NOMO-1 treated with DMSO at 0.1 percent for 48 hours (cell line): Measurements from ENCODE around the gene EIF5A2.

Source experiments
- DNase-seq: peaks from one replicate; lab custom pipeline; 2025; ENCODE audit not compliant: unreplicated experiment; lab: John Stamatoyannopoulos, UW

The EIF5A2 gene

DNA sequence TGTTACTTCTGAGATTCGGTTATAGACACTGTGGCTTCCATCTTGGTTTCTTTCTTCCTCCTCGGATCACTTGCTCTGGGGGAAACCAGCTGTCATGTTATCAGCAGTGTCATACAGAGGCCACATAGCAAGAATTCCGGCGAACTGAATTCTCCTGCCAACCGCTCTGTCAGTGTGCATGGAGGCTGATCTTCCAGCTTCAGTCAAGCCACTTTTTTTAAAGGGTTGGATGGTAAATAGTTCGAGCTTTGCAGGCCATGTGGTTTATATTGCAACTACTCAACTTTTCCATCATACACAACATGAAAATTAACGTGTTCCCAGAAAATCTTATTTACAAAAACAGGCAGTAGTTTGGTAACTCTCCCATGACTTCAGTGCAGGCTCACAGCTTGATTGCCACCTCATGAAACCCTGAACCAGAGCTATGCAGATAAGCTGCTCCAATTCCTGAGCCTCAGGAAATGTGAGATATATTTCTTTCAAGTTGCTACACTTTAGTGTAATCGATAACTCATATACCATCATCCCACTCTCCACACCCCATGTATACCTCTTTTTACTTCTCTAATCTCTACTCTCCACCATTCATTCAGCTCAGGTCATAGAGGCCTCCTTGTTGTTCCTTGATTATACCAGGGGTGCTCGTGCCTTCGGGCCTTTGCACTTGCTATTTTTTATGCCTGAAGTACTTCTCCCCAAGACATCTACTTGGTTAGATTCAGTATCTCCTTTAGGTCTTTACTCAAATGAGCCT, 45.6 kb downstream of the EIF5A2 start:
- no peak for DNase-seq

DNA sequence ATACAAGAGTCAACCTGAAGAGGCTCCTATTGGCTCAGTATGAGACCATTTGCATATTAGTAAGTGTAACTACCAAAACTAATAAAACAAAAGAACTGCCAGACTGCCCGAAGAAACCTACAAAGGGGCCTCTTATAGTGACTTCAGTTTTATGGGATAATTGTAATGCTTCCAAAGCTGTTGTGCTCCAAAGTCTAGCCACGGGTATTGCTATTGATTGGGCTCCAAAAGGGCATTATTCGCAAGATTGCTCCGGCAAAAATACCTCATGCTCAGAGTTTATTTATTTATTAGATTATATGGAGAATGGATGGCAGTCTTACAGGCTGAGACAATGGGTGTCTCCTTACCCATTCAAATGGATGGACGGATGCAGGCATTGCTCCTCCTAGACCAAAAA, 49.8 kb downstream of the EIF5A2 start:
- no peak for DNase-seq

DNA sequence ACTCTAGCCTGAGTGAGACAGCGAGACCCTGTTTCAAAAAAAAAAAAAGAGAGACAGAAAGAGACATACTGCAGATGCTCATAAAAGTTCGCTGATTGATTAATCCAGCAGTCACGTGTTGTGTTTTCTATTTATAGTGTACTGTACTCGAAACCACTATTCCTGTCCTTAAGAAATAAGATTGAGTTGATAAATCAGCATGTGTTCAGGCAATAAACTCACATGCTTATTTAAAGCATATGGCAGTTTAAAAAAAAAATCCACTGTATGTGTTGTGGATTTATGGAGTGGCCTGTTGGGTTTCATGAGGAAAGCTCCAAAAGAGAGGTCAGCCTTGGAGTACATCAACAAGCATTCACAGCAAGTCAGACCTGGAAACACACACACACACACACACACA, 56.1 kb downstream of the EIF5A2 start:
- DNase-seq, result no peak

DNA sequence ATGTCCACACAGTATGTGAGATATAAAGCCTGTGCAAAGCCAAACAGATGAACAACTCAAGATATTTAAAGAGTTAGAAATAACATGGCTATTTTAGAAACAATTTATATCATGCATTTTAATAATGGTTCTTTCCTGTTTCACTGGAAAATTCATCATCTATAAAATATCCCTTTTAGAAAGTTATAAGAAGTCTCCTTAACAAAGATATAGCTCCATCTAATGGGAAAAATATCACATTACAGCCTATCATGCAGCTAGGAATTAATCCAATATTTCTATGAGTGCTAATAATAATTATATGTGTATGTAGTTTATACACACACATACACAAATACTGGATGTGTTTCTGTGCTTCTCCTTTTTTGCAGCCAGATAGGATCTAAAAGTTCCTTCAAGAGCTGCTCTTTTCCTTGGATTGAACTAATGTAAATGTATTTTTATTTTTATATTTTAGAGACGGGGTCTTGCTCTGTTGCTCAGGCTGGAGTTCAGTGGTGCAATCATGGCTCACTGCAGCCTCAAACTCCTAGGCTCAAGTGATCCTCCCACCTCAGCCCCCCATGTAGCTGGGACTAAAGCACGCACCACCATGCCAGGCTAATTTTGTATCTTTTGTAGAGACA, 60.0 kb downstream of the EIF5A2 start:
- DNase-seq, result peak; percentile 6

DNA sequence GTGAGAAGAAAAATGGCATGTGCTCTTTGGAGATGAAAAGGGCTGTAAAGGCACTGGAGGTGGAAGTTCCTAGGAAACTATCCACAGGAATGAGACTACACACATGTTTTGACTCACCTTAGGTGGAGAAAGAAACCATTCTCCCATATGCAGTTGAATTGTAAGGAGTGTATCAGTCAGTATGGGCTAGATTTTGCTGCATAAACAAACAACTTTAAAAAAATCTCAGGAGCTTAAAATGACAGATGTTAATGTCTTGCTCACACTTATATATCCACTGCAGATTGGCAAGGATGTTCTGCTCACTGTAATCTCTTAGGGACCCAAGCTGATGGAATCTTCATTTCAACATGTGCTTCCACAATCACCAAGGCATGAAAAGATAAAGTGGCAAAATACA, 64.1 kb downstream of the EIF5A2 start:
- no peak for DNase-seq

DNA sequence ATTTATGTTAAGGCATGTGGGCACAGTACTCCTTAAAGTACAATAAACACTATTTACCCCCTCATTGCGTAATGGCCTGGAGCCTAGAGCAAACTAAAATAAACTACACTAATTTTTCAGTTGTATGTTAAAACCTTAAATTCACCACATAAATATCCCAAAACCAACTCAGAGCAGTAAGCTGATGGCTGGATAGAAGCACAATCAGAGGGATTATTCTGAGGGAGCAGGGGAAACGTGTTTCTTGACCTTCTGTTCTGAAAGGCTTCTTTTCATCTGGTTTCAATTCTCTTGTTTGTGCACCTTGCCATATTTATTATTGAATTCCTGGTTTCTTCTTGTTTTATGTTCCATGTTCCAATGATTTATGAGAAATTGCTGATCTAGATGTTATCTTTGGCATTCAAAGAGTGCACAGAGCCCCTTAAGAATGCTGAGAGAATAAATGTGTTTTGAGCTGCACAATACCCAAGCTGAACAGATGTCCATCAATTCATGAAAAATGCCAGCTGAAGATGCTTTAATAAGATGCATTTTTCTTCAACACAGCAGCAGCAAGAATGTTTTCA, 68.1 kb downstream of the EIF5A2 start:
- no peak for DNase-seq

DNA sequence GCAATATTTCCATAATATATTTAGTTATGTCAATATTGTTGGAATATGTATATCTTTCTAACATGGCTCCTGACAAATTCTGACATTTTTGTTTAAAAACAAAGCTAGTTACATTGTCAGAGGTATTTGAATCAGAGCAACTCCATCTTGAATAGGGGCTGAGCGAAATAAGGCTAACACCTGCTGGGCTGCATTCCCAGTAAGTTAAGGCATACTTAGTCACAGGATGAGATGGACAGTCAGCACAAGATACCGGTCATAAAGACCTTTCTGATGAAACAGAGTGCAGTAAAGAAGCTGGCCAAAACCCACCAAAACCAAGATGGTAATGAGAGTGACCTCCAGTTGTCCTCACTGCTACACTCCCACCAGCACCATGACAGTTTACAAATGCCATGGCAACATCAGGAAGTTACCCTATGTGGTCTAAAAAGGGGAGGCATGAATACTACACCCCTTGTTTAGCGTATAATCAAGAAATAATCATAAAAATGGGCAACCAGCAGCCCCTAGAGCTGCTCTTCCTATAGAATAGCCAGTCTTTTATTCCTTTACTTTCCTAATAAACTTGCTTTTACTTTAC, 68.8 kb downstream of the EIF5A2 start:
- DNase-seq, result no peak
